Lower leg skin (tissue), 4 donors: Measurements from ENCODE around the gene TSTD2. TPM values are rescaled to one million over a fixed set of nuclear protein-coding genes. Genes with fewer than 3 reads are reported as not detected.
A peak's percentile ranks its signal among the peaks of the same experiment; 100 is the strongest.

Experiments
- DNase-seq, 2 donors: peaks; one replicate each; pipeline ENCODE4 v3.0.0-alpha.2; 2019; ENCODE audit warnings: low spot score in 2 of 2
- H3K4me3 ChIP-seq: fragments of 200-600 bp; sonication (generic); 2 replicates; pipeline ENCODE4 v1.5.1; 2017; ENCODE audit warnings: mild to moderate bottlenecking, low read depth; ENCODE audit not compliant: poor library complexity, severe bottlenecking
- POLR2A ChIP-seq, 2 donors: fragments of 450-650 bp; IDR thresholded peaks; one replicate each; pipeline ENCODE4 v1.6.1; 2016 to 2017; ENCODE audit warnings: antibody characterized with exemption in 2 of 2, mild to moderate bottlenecking in 1 of 2, moderate library complexity in 1 of 2
- WGBS, 2 donors: methylation state at CpG; one replicate each; pipeline ENCODE4 v1.1.5; 2018; 5-methylcytosine and 5-hydroxymethylcytosine counted together
- intact Hi-C: fragments of 100-400 bp; cut with DNase I; formaldehyde crosslinking; loops from one replicate; pipeline ENCODE4 v1.15.0; 2023; ENCODE audit warnings: low total_unique reads
- total RNA-seq, 4 donors: library from RNA; depleted of rRNA; stranded (reverse); fragments of >200 nt; gene quantifications; one replicate each; pipeline ENCODE4 v1.1.0, GENCODE V29; 2016
- TF ChIP-seq, protein P1 (sequence below), 3 donors: fragments of 450-650 bp; IDR thresholded peaks; one replicate each; pipeline ENCODE4 v1.5.1; 2016; ENCODE audit warnings: antibody characterized with exemption in 3 of 3, mild to moderate bottlenecking in 3 of 3, moderate library complexity in 2 of 3

TSTD2 gene
- total RNA-seq, 4 donors from 2014 or later, result 10.1 to 15.4 (median 13.2) TPM

DNA sequence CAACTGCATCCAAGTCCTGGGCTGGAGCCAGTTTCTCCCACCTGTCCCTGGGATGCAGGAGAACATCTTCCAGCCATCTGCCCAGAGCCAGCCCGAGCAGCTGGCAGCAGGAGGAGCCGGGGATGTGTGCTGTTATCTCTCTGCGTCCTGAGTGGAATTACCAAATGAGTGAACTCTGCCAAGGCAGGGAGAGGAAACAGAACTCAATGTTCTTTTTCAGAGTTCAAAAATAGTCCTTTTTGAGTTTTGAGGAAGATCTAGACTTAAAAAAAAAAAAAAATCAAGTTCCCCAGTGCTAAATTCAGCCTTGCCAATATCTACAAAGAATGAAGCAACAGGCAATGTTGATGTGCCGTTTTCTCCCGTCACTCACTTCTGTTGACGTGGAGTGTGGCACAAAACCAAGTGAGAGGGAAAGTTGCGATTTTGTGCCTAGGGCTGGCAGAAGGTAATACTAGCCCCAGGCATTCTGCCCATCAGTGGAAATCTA, 75.5 kb downstream of the TSTD2 start:
- H3K4me3 ChIP-seq, result no peak overlapping the region
- 6 to 17% methylated on average over 7 of the region's 7 CpGs for WGBS, 2 donors
- intact Hi-C loops, result no loop called here
- DNase-seq, result peak; percentile 82 to 93
- no peak for TF ChIP-seq POLR2A (IDR thresholded peaks at IDR 0.05)
- TF ChIP-seq, protein P1, sequence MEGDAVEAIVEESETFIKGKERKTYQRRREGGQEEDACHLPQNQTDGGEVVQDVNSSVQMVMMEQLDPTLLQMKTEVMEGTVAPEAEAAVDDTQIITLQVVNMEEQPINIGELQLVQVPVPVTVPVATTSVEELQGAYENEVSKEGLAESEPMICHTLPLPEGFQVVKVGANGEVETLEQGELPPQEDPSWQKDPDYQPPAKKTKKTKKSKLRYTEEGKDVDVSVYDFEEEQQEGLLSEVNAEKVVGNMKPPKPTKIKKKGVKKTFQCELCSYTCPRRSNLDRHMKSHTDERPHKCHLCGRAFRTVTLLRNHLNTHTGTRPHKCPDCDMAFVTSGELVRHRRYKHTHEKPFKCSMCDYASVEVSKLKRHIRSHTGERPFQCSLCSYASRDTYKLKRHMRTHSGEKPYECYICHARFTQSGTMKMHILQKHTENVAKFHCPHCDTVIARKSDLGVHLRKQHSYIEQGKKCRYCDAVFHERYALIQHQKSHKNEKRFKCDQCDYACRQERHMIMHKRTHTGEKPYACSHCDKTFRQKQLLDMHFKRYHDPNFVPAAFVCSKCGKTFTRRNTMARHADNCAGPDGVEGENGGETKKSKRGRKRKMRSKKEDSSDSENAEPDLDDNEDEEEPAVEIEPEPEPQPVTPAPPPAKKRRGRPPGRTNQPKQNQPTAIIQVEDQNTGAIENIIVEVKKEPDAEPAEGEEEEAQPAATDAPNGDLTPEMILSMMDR (IDR thresholded peaks at IDR 0.05), result no peak

DNA sequence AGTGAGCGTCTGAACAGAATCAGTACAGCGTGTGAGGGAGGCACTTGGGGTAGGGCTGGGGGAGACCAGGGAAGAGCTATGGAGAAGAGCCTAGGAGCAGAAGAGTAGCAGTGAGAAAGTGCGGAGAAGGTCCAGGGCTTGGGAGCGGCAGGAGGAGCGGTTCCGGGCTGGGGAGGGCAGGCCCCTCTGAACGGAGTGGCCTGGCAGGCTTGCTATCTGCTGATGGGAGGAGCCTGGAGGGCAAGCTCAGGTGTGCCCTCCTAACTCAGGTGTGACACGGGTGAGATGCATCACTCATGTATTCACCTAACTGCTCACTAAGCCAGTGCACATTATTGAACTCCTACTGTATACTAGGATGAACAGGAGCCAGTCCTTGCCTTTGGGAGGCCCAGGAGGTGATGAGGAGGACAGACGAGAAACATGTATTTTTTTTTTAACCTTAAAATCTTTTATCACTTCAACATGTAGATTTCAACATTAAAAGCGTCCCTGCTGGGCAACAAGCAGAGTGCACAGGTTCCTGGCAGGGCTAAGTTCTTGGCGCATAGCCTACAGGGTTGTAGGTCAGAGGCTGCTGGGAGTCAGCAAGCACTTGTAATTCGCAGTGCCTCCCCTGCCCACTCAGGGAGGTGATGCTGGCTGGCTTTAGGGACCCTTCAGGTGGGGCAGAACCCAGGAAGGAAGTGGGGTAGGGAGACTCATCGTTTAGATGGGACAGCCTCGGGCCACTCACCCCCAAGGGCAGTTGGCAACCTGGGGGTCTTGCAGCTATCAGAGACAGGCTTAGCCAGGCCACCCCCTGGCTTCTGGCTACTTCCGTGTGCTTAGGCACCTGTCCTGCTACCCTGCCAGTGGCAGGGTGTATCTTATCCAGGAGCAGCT, 76.2 kb downstream of the TSTD2 start:
- no peak for TF ChIP-seq POLR2A (IDR thresholded peaks at IDR 0.05)
- TF ChIP-seq, protein P1 (IDR thresholded peaks at IDR 0.05), result no peak
- no peak overlapping the region for H3K4me3 ChIP-seq
- DNase-seq, result peak in 1 of 2 donors; percentile 85
- intact Hi-C loops, result no loop called here
- whole genome bisulfite sequencing, 2 donors, result 70 to 73% methylated on average over 14 to 15 of the region's 15 CpGs

DNA sequence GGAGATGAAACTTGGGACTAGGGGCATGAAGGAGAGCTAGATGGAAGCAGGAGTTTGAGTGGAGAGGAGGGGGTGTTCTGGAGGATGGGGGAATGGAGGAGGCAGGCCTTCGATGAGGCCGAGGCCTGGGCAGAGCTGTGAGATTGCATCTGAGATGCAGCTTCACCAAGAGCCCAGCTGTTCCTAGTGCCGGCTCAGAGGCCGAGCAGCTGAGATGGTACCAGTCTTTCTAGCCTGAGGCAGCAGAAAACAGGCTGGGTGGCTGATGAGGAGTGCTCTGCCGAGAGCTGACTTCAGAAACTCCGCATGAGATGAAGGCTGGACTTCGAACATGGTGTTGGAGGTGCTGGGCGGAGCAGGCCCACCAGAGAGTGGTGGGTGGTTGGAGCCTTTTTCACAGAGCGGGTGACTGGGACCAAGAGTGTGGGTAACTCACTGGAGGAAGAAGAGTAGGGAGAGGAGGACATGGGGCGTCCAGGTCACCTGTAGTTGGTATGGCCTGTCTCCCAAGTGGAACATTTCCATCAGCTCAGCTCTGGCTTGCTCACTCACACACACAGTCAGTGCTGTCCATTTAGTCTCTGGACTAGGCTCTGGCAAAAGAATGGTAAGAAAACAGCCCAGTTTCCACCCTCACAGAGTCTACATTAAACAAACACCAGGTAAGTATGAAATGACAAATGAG, 77.0 kb downstream of the TSTD2 start:
- no peak for TF ChIP-seq POLR2A (IDR thresholded peaks at IDR 0.05)
- TF ChIP-seq, protein P1 (IDR thresholded peaks at IDR 0.05), result no peak
- 84 to 94% methylated on average over 10 of the region's 10 CpGs for WGBS, 2 donors
- intact Hi-C loops, result no loop called here
- H3K4me3 ChIP-seq, result no peak overlapping the region
- DNase-seq, result peak in 1 of 2 donors; percentile 73

DNA sequence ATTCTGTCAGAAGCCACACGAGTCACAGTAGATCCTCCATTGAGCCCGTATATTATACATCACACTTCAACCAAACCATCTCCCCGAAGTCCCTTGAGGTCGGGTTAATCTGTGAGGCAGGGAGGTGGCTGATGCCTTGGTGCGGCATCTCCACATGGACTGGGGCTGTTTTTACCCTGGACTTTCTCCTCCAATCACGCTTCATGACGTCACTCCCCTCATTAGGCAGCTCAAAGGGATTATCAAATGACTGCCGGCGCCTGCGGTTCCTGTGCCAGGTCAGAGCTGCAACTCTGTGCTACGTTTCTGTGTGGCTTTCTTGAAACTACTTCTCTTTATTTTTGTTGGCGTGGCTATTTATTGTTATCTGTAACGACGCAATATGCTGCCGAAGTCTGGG, 78.0 kb downstream of the TSTD2 start:
- H3K4me3 ChIP-seq, result no peak overlapping the region
- intact Hi-C loops, result no loop called here
- 73 to 76% methylated on average over 15 of the region's 15 CpGs for WGBS, 2 donors
- TF ChIP-seq POLR2A (IDR thresholded peaks at IDR 0.05), result no peak
- TF ChIP-seq, protein P1 (IDR thresholded peaks at IDR 0.05), result no peak
- DNase-seq, result peak in 1 of 2 donors; percentile 67

DNA sequence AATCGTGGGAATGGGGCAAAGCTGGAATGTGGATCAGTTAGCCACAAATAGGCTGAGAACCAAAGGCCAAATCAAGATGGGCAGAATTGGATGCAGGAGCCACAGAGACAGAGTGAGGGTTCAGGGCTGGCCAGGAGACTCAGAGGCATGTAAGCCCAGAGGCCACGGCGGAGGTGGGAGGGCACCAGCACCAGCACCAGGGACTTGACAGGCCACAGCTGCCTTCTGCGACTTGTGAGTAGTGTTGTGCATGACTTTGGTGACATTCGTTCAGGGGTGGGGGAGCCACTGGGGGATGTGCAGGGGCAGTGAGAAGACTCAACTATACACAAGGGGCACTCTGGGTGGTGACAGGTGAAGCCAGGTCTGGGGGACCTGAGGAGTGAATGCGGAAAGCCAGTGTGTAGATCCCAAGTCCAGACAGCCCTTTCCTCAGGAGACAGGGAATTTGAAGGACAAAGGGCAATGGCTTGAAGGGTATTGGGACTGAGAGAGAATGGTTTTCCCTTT, 78.5 kb downstream of the TSTD2 start:
- 83 to 94% methylated on average over 6 of the region's 6 CpGs for WGBS, 2 donors
- intact Hi-C loops, result no loop called here
- peak in 1 of 2 donors; percentile 80 for DNase-seq
- TF ChIP-seq, protein P1 (IDR thresholded peaks at IDR 0.05), result no peak
- no peak for TF ChIP-seq POLR2A (IDR thresholded peaks at IDR 0.05)
- no peak overlapping the region for H3K4me3 ChIP-seq
